GM12873 (cell line): Measurements from ENCODE around the gene FAM117A.

Experiments used
- TF ChIP-seq, protein P1 (sequence below): IDR thresholded peaks from 2 replicates; pipeline ENCODE4 v1.5.1; 2012; ENCODE audit warnings: low read depth, mild to moderate bottlenecking, moderate library complexity, low read length, control low read depth; ENCODE audit not compliant: insufficient read depth; ENCODE audit errors: missing control alignments

Gene FAM117A

DNA sequence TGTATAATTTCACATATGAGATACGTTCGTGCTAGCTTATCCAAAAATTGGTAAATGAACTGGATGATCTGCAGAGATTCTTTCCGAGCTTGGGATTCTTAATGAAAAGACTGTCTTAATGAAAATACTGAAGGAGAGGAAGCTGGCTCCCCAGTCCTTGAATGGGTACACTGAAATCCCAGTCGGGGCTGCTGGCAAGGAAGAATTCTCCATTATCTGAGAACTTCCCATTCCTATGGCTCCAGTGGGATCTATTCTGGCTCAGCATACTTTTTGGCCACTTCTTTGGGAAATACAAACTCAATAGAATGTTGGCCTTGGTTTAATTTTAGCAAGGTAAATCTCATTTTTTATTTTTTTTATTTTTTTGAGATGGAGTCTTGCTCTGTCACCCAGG lies 32.5 kb downstream of the FAM117A start:
- TF ChIP-seq, protein P1, sequence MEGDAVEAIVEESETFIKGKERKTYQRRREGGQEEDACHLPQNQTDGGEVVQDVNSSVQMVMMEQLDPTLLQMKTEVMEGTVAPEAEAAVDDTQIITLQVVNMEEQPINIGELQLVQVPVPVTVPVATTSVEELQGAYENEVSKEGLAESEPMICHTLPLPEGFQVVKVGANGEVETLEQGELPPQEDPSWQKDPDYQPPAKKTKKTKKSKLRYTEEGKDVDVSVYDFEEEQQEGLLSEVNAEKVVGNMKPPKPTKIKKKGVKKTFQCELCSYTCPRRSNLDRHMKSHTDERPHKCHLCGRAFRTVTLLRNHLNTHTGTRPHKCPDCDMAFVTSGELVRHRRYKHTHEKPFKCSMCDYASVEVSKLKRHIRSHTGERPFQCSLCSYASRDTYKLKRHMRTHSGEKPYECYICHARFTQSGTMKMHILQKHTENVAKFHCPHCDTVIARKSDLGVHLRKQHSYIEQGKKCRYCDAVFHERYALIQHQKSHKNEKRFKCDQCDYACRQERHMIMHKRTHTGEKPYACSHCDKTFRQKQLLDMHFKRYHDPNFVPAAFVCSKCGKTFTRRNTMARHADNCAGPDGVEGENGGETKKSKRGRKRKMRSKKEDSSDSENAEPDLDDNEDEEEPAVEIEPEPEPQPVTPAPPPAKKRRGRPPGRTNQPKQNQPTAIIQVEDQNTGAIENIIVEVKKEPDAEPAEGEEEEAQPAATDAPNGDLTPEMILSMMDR, result no peak

DNA sequence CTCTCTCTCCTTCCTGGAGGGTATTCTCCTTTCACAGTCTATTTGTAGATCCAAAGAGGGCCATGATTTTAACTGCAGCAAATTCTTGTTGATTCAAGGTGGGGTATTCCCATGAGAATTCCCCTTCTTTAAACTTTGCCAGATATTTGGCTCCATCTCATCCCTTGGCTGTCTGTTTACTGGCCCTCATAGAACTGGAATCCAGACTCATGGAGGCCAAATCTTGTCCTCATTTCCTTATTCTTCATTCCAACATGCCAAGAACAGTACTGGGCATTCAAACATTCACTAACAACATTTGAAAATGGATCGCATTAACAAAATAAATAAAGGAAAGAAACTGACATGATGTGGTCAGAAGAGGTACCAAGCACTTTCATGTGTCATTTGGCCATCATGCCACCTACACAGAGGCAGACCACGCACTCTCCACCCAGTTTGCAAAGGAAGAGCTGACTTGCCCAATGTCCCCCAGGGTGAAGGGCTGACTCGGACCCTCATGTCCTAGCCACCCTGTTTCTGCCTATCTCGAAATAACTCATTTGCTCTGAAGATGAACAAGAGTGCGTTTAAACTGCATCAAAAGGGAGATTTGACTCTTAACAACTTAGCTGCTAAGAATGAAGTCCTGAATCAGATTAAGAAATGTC lies 33.0 kb downstream of the FAM117A start:
- TF ChIP-seq, protein P1, result no peak

DNA sequence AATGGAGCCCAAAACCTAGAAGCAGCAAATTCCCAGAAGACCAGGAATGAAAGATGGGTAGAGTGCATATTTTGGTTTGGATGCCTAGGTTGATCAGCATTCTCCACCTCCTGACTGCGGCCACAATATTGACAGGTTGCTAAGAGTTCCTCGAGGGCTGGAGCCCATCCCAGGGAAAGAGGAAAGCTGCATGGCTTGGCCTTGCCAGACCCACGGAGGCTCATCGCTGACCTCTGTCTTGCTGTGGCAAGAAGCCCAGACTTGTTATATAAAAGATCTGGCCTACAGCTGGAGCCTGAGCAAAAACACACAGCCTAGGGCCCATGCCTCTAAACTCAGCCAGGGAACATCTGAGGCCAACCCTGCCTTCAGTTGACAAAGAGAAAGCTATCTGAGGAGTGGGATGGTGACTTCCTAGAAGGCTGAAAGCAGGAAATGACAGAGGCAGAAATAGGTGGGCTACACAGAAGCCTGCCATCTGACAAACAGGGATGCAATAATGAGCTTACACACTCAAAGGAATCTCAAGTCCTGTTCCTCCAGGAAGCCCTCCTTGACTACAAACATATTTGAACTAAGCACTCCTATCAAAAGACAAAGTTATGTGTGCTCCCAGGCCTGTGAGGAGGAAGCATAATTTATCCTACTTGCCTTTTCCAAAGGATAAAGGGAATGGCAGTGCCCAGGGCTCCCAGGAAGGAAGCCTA lies 33.7 kb downstream of the FAM117A start:
- TF ChIP-seq, protein P1, result no peak

DNA sequence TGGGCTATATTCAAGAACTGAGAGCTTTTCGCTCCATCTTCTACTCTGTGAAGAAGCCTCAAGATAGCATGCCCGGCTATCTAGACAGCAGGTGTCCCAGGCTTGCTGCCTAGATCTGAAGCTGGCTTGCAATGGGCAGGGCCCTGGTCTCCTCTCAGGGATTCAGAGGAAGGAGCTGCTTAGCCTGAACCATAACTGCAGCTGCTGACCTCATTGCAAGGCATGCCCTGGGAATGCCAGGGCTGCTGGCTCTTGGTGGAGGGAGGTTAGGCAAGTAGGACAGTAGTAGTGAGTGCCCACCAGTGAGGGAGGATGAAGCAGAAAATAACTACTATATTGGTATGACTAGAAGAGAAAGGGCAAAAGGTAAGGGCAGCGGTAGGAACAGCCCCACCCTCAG lies 34.9 kb downstream of the FAM117A start:
- TF ChIP-seq, protein P1, result no peak

DNA sequence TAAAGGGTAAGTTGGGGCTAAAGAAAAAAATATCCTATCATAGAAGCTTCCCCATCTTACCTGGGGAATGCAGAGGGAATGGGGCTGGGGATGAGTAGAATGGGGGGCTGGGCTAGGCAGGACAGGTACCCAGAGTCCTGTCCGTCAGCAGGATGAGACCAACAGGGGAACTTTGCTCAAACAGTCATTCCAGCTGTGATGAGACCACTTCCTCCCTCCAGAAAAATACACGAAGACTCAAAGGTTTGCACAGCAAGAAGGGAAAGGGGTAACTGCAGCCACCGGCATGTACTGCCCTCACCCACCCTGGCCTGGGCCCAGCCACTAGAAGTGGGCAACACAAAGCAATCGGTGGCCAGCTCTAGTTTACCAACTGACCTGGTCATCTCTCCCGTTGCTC lies 35.5 kb downstream of the FAM117A start:
- TF ChIP-seq, protein P1, result no peak

DNA sequence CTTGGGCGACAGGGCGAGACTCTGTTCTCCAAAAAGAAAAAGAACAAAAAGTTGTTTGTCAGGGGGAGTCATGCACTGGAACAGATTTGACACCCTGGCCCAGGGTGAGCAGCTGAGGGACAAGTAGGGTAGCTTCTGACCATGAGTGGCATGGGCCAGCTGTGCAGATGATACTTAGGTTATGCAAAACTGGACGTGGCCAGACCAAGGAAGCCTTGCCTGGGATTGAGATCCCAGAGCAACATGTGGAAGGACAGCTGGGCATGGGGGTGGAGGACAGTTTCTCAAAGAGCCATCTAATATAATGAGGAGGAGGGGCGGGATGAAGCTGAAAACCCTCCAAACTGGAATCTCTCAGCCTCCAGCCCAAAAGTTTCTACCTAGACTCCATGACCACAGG lies 36.6 kb downstream of the FAM117A start:
- TF ChIP-seq, protein P1, result no peak

DNA sequence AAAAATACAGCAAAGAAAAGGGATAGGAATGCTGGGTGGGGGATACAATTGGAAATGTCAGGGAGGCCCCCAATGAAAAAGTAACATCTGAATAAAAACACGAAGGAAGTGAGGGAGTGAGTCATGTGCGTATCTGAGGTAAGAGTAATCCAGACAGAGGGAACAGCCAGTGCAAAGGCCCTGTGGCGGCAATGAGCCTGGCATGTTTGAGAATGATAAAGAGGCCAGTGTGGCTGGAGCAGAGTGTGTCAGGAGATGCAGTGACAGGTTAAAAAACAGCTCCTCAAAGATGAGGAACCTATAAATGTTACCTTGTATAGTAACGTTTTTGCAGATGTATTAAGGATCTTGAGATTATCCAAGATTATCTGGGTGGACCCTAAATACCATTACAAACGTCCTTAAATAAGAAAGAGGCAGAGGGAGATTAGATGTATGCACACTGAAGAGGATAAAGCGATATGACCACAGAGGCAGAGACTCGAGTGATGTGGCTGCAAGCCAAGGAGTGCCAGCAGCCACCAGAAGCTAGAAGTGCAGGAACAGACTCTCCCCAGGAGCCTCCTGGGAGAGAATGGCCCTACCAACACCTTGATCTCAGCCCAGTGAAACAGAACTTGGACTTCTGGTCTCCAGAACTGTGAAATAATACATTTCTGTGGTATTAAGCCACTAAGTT lies 38.3 kb downstream of the FAM117A start:
- TF ChIP-seq, protein P1, result no peak
